H1 (cell line): ENCODE results near the gene JAG2. TPM values are rescaled to one million over a fixed set of nuclear protein-coding genes. Genes with fewer than 3 reads are reported as not detected.

Source experiments
- CTCF ChIA-PET: fragments of 300-600 bp; sonication (Branson Sonifier 250); formaldehyde crosslinking; loops from one replicate; lab custom pipeline; 2021; ENCODE audit not compliant: partially characterized antibody; lab: Charles Lee
- POLR2A ChIA-PET: fragments of 300-600 bp; sonication (Branson Sonifier 250); formaldehyde crosslinking; loops from one replicate; lab custom pipeline; 2021; ENCODE audit warnings: inconsistent platforms; ENCODE audit not compliant: partially characterized antibody; lab: Charles Lee
- DNase-seq, 2 experiments: peaks; one replicate each; pipeline versions ENCODE4 v3.0.0 to v3.0.0-alpha.2; 2010 to 2022; ENCODE audit warnings: low spot score in 2 of 2, low read depth in 1 of 2, mixed read lengths in 1 of 2
- FAIRE-seq: peaks from 2 replicates; lab custom pipeline; 2011; peaks lifted over from hg19 to GRCh38; lab: Jason Lieb, UNC
- H2AFZ ChIP-seq: 2 replicates; pipeline ENCODE4 v1.8.1; 2012; ENCODE audit warnings: low read length, inconsistent platforms
- H2AK5ac ChIP-seq: 2 replicates; pipeline ENCODE4 v1.6.1; 2013; ENCODE audit warnings: low read depth, low read length
- H2BK120ac ChIP-seq: replicated peaks from 2 replicates; pipeline ENCODE3; 2013; ENCODE audit warnings: low read depth, low read length, inconsistent platforms
- H2BK12ac ChIP-seq: 2 replicates; pipeline ENCODE4 v1.6.1; 2013; ENCODE audit warnings: low read depth, low read length
- H2BK15ac ChIP-seq: 2 replicates; pipeline ENCODE4 v1.6.1; 2013; ENCODE audit warnings: low read length
- H2BK20ac ChIP-seq: 2 replicates; pipeline ENCODE4 v1.6.1; 2013; ENCODE audit warnings: low read length
- H2BK5ac ChIP-seq: 2 replicates; pipeline ENCODE4 v1.6.1; 2013; ENCODE audit warnings: low read depth, low read length
- H3K14ac ChIP-seq: 2 replicates; pipeline ENCODE4 v1.6.1; 2013; ENCODE audit warnings: inconsistent platforms; ENCODE audit not compliant: insufficient read length
- H3K18ac ChIP-seq: 2 replicates; pipeline ENCODE4 v1.6.1; 2013; ENCODE audit warnings: low read length; ENCODE audit errors: extremely low read depth
- H3K23ac ChIP-seq: 2 replicates; pipeline ENCODE4 v1.6.1; 2013; ENCODE audit warnings: inconsistent platforms; ENCODE audit not compliant: insufficient read length
- H3K23me2 ChIP-seq: 2 replicates; pipeline ENCODE4 v1.6.1; 2013; ENCODE audit warnings: low read depth, low read length
- H3K27ac ChIP-seq: 2 replicates; pipeline ENCODE4 v1.6.1; 2011; ENCODE audit warnings: low read depth, low read length, inconsistent platforms
- H3K27me3 ChIP-seq, 4 experiments: replicated peaks in 1 of 4; 1 replicate in 1 of 4; 2 replicates in 3 of 4; pipeline versions ENCODE4 v1.6.1 to v1.8.1; 2011 to 2013; ENCODE audit warnings: low read length in 3 of 4, mild to moderate bottlenecking in 3 of 4, inconsistent platforms in 2 of 4, mixed read lengths in 2 of 4, moderate library complexity in 1 of 4; ENCODE audit not compliant: control insufficient read depth in 3 of 4, insufficient read depth in 3 of 4; ENCODE audit errors: extremely low read depth in 1 of 4
- H3K36me3 ChIP-seq, 4 experiments: 2 replicates each; pipeline versions ENCODE4 v1.6.1 to v1.8.1; 2011 to 2013; ENCODE audit warnings: mild to moderate bottlenecking in 4 of 4, low read length in 3 of 4, moderate library complexity in 2 of 4, control low read depth in 1 of 4, inconsistent platforms in 1 of 4; ENCODE audit not compliant: insufficient read depth in 4 of 4, control insufficient read depth in 2 of 4
- H3K4ac ChIP-seq: replicated peaks from 2 replicates; pipeline ENCODE3; 2013; ENCODE audit warnings: low read length, low read depth, mixed read lengths, inconsistent platforms; ENCODE audit not compliant: insufficient read length
- H3K4me1 ChIP-seq, 4 experiments: replicated peaks in 1 of 4; 1 replicate in 1 of 4; 2 replicates in 3 of 4; pipeline versions ENCODE4 v1.6.1 to v1.8.1; 2011 to 2013; ENCODE audit warnings: low read length in 3 of 4, inconsistent platforms in 2 of 4, mixed read lengths in 1 of 4; ENCODE audit not compliant: insufficient read depth in 4 of 4, control insufficient read depth in 3 of 4
- H3K4me2 ChIP-seq, 2 experiments: 2 replicates each; pipeline versions ENCODE4 v1.6.1 to v1.8.1; 2011 to 2013; ENCODE audit warnings: low read depth in 2 of 2, low read length in 2 of 2, control low read depth in 1 of 2, inconsistent platforms in 1 of 2, mild to moderate bottlenecking in 1 of 2; ENCODE audit not compliant: insufficient read depth in 1 of 2
- H3K4me3 ChIP-seq, 4 experiments: fragments of 200-600, 300-600 bp in 1 of 4; sonication (generic), shearing (Covaris generic), sonication (Bioruptor Twin) in 1 of 4; 2 replicates each; pipeline versions ENCODE4 v1.5.1 to v1.8.1; 2011 to 2016; ENCODE audit warnings: low read length in 4 of 4, low read depth in 3 of 4, control low read depth in 2 of 4, inconsistent platforms in 2 of 4, mild to moderate bottlenecking in 2 of 4, mixed read lengths in 1 of 4, moderate library complexity in 1 of 4; ENCODE audit not compliant: insufficient read depth in 2 of 4; ENCODE audit errors: extremely low read depth in 1 of 4
- H3K56ac ChIP-seq: replicated peaks from 2 replicates; pipeline ENCODE3; 2013; ENCODE audit warnings: low read depth, mild to moderate bottlenecking, mixed read lengths, low read length, inconsistent platforms; ENCODE audit not compliant: insufficient read length
- H3K79me1 ChIP-seq: 2 replicates; pipeline ENCODE4 v1.6.1; 2013; ENCODE audit warnings: low read depth, low read length, control low read depth
- H3K79me2 ChIP-seq, 2 experiments: 2 replicates each; pipeline versions ENCODE4 v1.6.1 to v1.8.1; 2012 to 2013; ENCODE audit warnings: low read length in 2 of 2, mild to moderate bottlenecking in 2 of 2, inconsistent platforms in 1 of 2; ENCODE audit not compliant: insufficient read depth in 2 of 2, control insufficient read depth in 1 of 2
- H3K9ac ChIP-seq, 4 experiments: replicated peaks in 1 of 4; 1 replicate in 1 of 4; 2 replicates in 3 of 4; pipeline versions ENCODE4 v1.6.1 to v1.8.1; 2011 to 2013; ENCODE audit warnings: low read depth in 3 of 4, low read length in 3 of 4, control low read depth in 2 of 4, mild to moderate bottlenecking in 2 of 4, moderate library complexity in 2 of 4, inconsistent platforms in 1 of 4; ENCODE audit errors: extremely low read depth in 1 of 4
- H3K9me3 ChIP-seq, 2 experiments: 2 replicates each; pipeline versions ENCODE4 v1.6.1 to v1.8.1; 2012 to 2013; ENCODE audit warnings: mild to moderate bottlenecking in 2 of 2, moderate library complexity in 2 of 2, control low read depth in 1 of 2, inconsistent platforms in 1 of 2, low read depth in 1 of 2, low read length in 1 of 2, mixed read lengths in 1 of 2; ENCODE audit not compliant: insufficient read depth in 2 of 2
- H4K20me1 ChIP-seq, 2 experiments: replicated peaks in 1 of 2; 2 replicates each; pipeline versions ENCODE3 to v1.8.1; 2011 to 2013; ENCODE audit warnings: inconsistent platforms in 2 of 2, low read length in 2 of 2, mild to moderate bottlenecking in 1 of 2; ENCODE audit not compliant: insufficient read depth in 2 of 2, control insufficient read depth in 1 of 2
- H4K5ac ChIP-seq: 2 replicates; pipeline ENCODE4 v1.6.1; 2013; ENCODE audit warnings: low read length, low read depth, mixed read lengths, inconsistent platforms; ENCODE audit not compliant: insufficient read length
- H4K8ac ChIP-seq: 2 replicates; pipeline ENCODE4 v1.8.0; 2013; ENCODE audit warnings: mild to moderate bottlenecking, moderate library complexity, low read length, inconsistent platforms; ENCODE audit not compliant: insufficient read depth; ENCODE audit errors: extremely low read depth
- H4K91ac ChIP-seq: replicated peaks from 2 replicates; pipeline ENCODE3; 2013; ENCODE audit warnings: low read length, mixed read lengths, inconsistent platforms; ENCODE audit not compliant: insufficient read length
- BACH1 ChIP-seq: IDR thresholded peaks from 2 replicates; pipeline ENCODE4 v1.6.1; 2012; ENCODE audit warnings: low read length, improper control_type of control experiment
- CBX5 ChIP-seq: fragments of 300-800, 300-1000 bp; sonication (generic); IDR thresholded peaks from 2 replicates; pipeline ENCODE4 v1.7.1; 2016; ENCODE audit warnings: antibody characterized with exemption, low read length, low read depth
- CHD2 ChIP-seq: IDR thresholded peaks from 2 replicates; pipeline ENCODE4 v1.6.1; 2012; ENCODE audit warnings: low read length, improper control_type of control experiment
- EGR1 ChIP-seq: IDR thresholded peaks from 2 replicates; pipeline ENCODE4 v1.6.1; 2011; ENCODE audit warnings: low read depth, low read length, borderline replicate concordance
- GABPA ChIP-seq: IDR thresholded peaks from 2 replicates; pipeline ENCODE4 v1.6.1; 2011; ENCODE audit warnings: mild to moderate bottlenecking, low read length, moderate library complexity, borderline replicate concordance; ENCODE audit not compliant: insufficient read depth
- GTF2F1 ChIP-seq: IDR thresholded peaks from 2 replicates; pipeline ENCODE4 v1.6.1; 2012; ENCODE audit warnings: low read depth, low read length, improper control_type of control experiment, borderline replicate concordance
- HDAC2 ChIP-seq, 2 experiments: fragments of 300-600 bp in 1 of 2; sonication (generic) in 1 of 2; IDR thresholded peaks; 2 replicates each; pipeline ENCODE4 v1.6.1; 2011 to 2012; ENCODE audit warnings: low read depth in 2 of 2, low read length in 2 of 2, mild to moderate bottlenecking in 2 of 2, moderate library complexity in 2 of 2, borderline replicate concordance in 1 of 2, inconsistent platforms in 1 of 2
- KDM1A ChIP-seq: fragments of 200-600, 300-600 bp; sonication (generic); IDR thresholded peaks from 2 replicates; pipeline ENCODE4 v1.7.1; 2016; ENCODE audit warnings: mild to moderate bottlenecking, low read length, borderline replicate concordance
- MAFK ChIP-seq: IDR thresholded peaks from 2 replicates; pipeline ENCODE4 v1.6.1; 2012; ENCODE audit warnings: low read depth, mild to moderate bottlenecking, improper control_type of control experiment, low read length
- PHF8 ChIP-seq: fragments of 200-600 bp; sonication (generic); conservative IDR thresholded peaks from 2 replicates; pipeline ENCODE4 v1.7.1; 2012; ENCODE audit warnings: low read depth, mild to moderate bottlenecking, inconsistent platforms, low read length, moderate library complexity
- POLR2AphosphoS5 ChIP-seq: IDR thresholded peaks from 2 replicates; pipeline ENCODE4 v1.6.1; 2011; ENCODE audit warnings: low read depth, low read length
- SIN3A ChIP-seq, 2 experiments: IDR thresholded peaks in 1 of 2; conservative IDR thresholded peaks in 1 of 2; 2 replicates each; pipeline ENCODE4 v1.6.1; 2011 to 2012; ENCODE audit warnings: low read length in 2 of 2, improper control_type of control experiment in 1 of 2, low read depth in 1 of 2, mild to moderate bottlenecking in 1 of 2
- SRF ChIP-seq: IDR thresholded peaks from 2 replicates; pipeline ENCODE4 v1.6.1; 2011; ENCODE audit warnings: mild to moderate bottlenecking, low read depth, low read length, moderate library complexity
- WGBS, 2 experiments: shearing (Covaris generic) in 1 of 2; methylation state at CpG; one replicate each; pipeline versions ENCODE4 v1.1.6 to v1.1.7; 2013 to 2015; ENCODE audit warnings: low lambda C conversion rate in 2 of 2, mixed read lengths in 2 of 2, inconsistent platforms in 1 of 2, low coverage in 1 of 2, missing lambda C conversion rate in 1 of 2; ENCODE audit not compliant: insufficient replicate concordance in 2 of 2, insufficient coverage in 1 of 2, insufficient read length in 1 of 2; ENCODE audit errors: extremely low coverage in 1 of 2, missing lambda C conversion rate in 1 of 2; 5-methylcytosine and 5-hydroxymethylcytosine counted together
- polyA plus RNA-seq, 7 experiments: library from polyadenylated mRNA; depleted of rRNA in 3 of 7; stranded (reverse) in 5 of 7; unstranded in 2 of 7; fragments of >200 nt in 5 of 7; fragments of 200-250 nt in 2 of 7; gene quantifications; 1 replicate in 5 of 7; 2 replicates in 1 of 7; 4 replicates in 1 of 7; pipeline versions ENCODE4 v1.2.1 to v1.2.3, GENCODE V29; 2011 to 2013; ENCODE audit warnings: missing spikeins in 2 of 7, mixed read lengths in 2 of 7
- total RNA-seq: library from RNA; stranded (reverse); fragmentation: NEBNext Ultra II Directional; extraction: Animal tissue kit (Norgen Biotek cat#: 25700); gene quantifications from 2 replicates; pipeline ENCODE4 v1.2.1, GENCODE V29; 2021

Gene JAG2
- total and polyA plus RNA-seq, 2 of the 8 experiments (the other 6 are each of a cell fraction or from before 2014, with no cell fraction given) = 2.8 to 6.2 TPM

DNA sequence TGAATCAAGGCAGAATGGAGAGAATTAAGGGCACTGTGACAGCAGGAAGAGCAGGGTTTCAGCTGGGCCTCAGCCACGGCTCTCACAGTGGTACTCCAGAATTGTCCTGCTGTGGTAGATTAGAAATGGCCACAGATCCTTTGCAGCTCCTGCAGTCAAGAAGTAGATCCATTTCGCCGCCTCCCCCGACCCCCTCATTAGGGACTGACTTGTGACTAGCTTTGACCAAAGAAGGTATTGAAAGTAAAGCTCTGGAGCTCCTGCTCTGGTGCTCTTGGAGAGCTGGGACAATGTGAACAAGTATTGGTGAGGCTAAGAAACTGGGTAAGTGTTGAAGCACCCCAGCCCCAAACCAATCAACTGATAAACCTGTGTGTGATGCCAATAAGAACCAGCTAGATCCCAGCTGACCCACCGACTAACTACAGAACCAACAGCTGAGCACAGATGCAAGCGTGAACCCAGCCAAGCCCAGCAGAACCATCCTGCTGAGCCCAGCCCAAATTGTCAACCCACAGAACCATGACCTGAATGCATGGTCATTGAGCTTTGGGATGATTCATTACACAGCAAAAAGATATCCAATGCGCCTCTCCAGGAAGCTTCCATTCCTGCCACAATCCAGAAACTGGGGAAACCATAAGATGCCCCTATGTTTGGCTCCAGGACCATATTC lies 50.7 kb downstream of the JAG2 start:
- Histone ChIP-seq H2BK20ac (no peak overlapping the region), H3K56ac (no peak overlapping the region), H4K5ac (no peak overlapping the region), H3K4me1 (no peaks in the 10 kb centered on the region), H3K4ac (no peak overlapping the region), H3K18ac (no peak overlapping the region), H3K36me3 (no peaks in the 10 kb centered on the region), H4K8ac (no peak overlapping the region), H2AK5ac (no peak overlapping the region), H3K23ac (no peak overlapping the region), H3K79me2 (no peaks in the 10 kb centered on the region), H3K9ac (no peak overlapping the region), H4K91ac (no peak overlapping the region), H3K79me1 (no peaks in the 10 kb centered on the region), H2AFZ (no peak overlapping the region), H3K27ac (no peak overlapping the region), H3K23me2 (no peaks in the 10 kb centered on the region), H2BK12ac (no peak overlapping the region), H3K4me2 (no peak overlapping the region), H2BK5ac (no peak overlapping the region), H3K4me3 (no peak overlapping the region), H2BK15ac (no peak overlapping the region), H3K9me3 (peaks cover 19 to 24% of the 10 kb centered on the region in 2 experiments), H4K20me1 (no peaks in the 10 kb centered on the region), H3K27me3 (peaks cover 0 to 2% (median 0%) of the 10 kb centered on the region in 4 experiments; a peak in 1 of 7 replicates), H3K14ac (no peak overlapping the region), H2BK120ac (no peak overlapping the region)
- no peak for FAIRE-seq
- 84% methylated on average over 7 of the region's 7 CpGs; no CpG with 5 or more reads in 1 of the 2 experiments for WGBS, 2 experiments
- ChIA-PET POLR2A (no interaction called here), CTCF (interaction anchor here (1.3 to 1.6 kb wide), 3 partner anchors 10 to 52 kb away, joined by 3 to 5 read pairs (median 4); no protein-coding TSS in a partner anchor)
- no peak for DNase-seq
- TF ChIP-seq BACH1 (no peak), SIN3A (conservative IDR thresholded peaks at IDR 0.05 in 1 of 2, IDR thresholded peaks at IDR 0.05 in 1 of 2; ENCODE audit: low read depth in 1 of 2, low read length in 2 of 2) (no peak), KDM1A (no peak), SRF (no peak), POLR2AphosphoS5 (no peak), MAFK (no peak), PHF8 (no peak), EGR1 (no peak), GABPA (no peak), HDAC2 (IDR thresholded peaks at IDR 0.05; ENCODE audit: borderline replicate concordance in 1 of 2, low read depth in 2 of 2, low read length in 2 of 2) (no peak), CBX5 (no peak), GTF2F1 (no peak), CHD2 (no peak)
